Endothelial cell (in vitro differentiated cells): ENCODE measurements around the gene HPCAL4. TPM values are rescaled to one million over a fixed set of nuclear protein-coding genes. Genes with fewer than 3 reads are reported as not detected.

Experiments
- DNase-seq: peaks from one replicate; pipeline ENCODE4 v3.0.0; 2021; ENCODE audit warnings: low spot score
- H3K27ac Mint-ChIP-seq: one replicate; pipeline ENCODE4 v1.8.0; 2021; ENCODE audit warnings: mixed read lengths, inconsistent platforms; ENCODE audit not compliant: unreplicated experiment
- H3K27me3 Mint-ChIP-seq: one replicate; pipeline ENCODE4 v1.8.0; 2021; ENCODE audit warnings: mild to moderate bottlenecking, moderate library complexity, mixed read lengths, inconsistent platforms; ENCODE audit not compliant: unreplicated experiment
- H3K36me3 Mint-ChIP-seq: one replicate; pipeline ENCODE4 v1.8.0; 2021; ENCODE audit warnings: mild to moderate bottlenecking, low read depth, mixed read lengths, inconsistent platforms; ENCODE audit not compliant: unreplicated experiment
- H3K4me1 Mint-ChIP-seq: one replicate; pipeline ENCODE4 v1.8.0; 2021; ENCODE audit warnings: mild to moderate bottlenecking, mixed read lengths, inconsistent platforms; ENCODE audit not compliant: unreplicated experiment
- H3K4me3 Mint-ChIP-seq: one replicate; pipeline ENCODE4 v1.8.0; 2021; ENCODE audit warnings: mild to moderate bottlenecking, mixed read lengths, inconsistent platforms; ENCODE audit not compliant: unreplicated experiment
- H3K9me3 Mint-ChIP-seq: one replicate; pipeline ENCODE4 v1.8.0; 2021; ENCODE audit warnings: mixed read lengths, inconsistent platforms; ENCODE audit not compliant: unreplicated experiment
- CTCF ChIP-seq: fragments of 200-600 bp; sonication (generic); IDR thresholded peaks from one replicate; pipeline ENCODE4 v1.5.0; 2021; ENCODE audit warnings: antibody characterized with exemption; ENCODE audit not compliant: unreplicated experiment
- total RNA-seq: library from RNA; stranded (reverse); fragmentation: NEBNext Ultra II Directional; extraction: Animal tissue kit (Norgen Biotek cat#: 25700); gene quantifications from one replicate; pipeline ENCODE4 v1.2.1, GENCODE V29; 2021; ENCODE audit not compliant: unreplicated experiment

HPCAL4 gene
- total RNA-seq, 1 donor from 2014 or later: not detected

- Mint-ChIP-seq H3K36me3 (peaks cover 3% of the 10 kb centered on the region), H3K4me3 (no peak overlapping the region), H3K27me3 (peaks cover 13% of the 10 kb centered on the region), H3K9me3 (no peaks in the 10 kb centered on the region), H3K4me1 (peaks cover 6% of the 10 kb centered on the region), H3K27ac (no peak overlapping the region)
- DNase-seq: no peak
- TF ChIP-seq CTCF: no peak
Measured at GRCh38 chr1:39633422-39633821, 57.8 kb downstream of the HPCAL4 start.

GRCh38 chr1:39632682-39633417, 58.4 kb downstream of the HPCAL4 start:
- Mint-ChIP-seq H3K27me3 (peaks cover 13% of the 10 kb centered on the region), H3K4me3 (no peak overlapping the region), H3K9me3 (no peaks in the 10 kb centered on the region), H3K27ac (no peak overlapping the region), H3K4me1 (peaks cover 6% of the 10 kb centered on the region), H3K36me3 (peaks cover 3% of the 10 kb centered on the region)
- no peak for TF ChIP-seq CTCF
- peak; percentile 31 for DNase-seq

- no peaks in the 10 kb centered on the region for H3K9me3 Mint-ChIP-seq
- peaks cover 3% of the 10 kb centered on the region for H3K36me3 Mint-ChIP-seq
- peaks cover 6% of the 10 kb centered on the region for H3K4me1 Mint-ChIP-seq
- H3K27ac Mint-ChIP-seq: no peak overlapping the region
- TF ChIP-seq CTCF: no peak
- no peak for DNase-seq
- peaks cover 10% of the 10 kb centered on the region for H3K27me3 Mint-ChIP-seq
- no peak overlapping the region for H3K4me3 Mint-ChIP-seq
Measured at GRCh38 chr1:39632323-39632681, 58.9 kb downstream of the HPCAL4 start.

- no peak for TF ChIP-seq CTCF
- H3K36me3 Mint-ChIP-seq: peaks cover 3% of the 10 kb centered on the region
- no peak for DNase-seq
- peaks cover 6% of the 10 kb centered on the region for H3K4me1 Mint-ChIP-seq
- peak overlapping the region; percentile 38 for H3K4me3 Mint-ChIP-seq
- H3K27me3 Mint-ChIP-seq: peaks cover 10% of the 10 kb centered on the region
- no peak overlapping the region for H3K27ac Mint-ChIP-seq
- H3K9me3 Mint-ChIP-seq: no peaks in the 10 kb centered on the region
Measured at GRCh38 chr1:39631361-39632322, 59.6 kb downstream of the HPCAL4 start.
